ENCODE data around the gene PNPLA3. TPM values are rescaled to one million over a fixed set of nuclear protein-coding genes. Genes with fewer than 3 reads are reported as not detected.

The PNPLA3 gene
- total and polyA plus RNA-seq, 2 experiments from 2014 or later: 2.1 to 2.3 TPM

DNA sequence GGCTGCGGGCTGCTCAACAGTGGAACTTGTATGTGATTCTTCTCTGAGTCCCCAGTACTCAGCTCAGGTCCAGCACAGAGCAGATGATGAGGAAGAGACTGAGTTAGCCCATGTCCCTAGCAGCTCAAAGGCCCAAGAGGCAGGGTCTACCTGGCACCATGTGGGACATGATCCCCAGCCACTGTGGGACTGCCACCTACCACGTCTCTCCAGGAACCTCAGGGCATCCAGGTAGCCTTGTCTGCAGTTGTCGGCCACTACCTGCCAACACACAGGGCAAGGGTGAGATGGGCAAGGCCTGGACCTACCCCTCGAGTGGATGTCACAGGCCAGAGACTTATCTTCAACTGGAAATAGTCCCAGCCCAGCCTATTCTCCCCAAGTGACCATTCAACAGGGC is 36.2 kb upstream of the PNPLA3 start:
- Histone ChIP-seq H3K27me3 (peaks cover 31% of the 10 kb centered on the region), H3K27ac (no peak overlapping the region), H3K4me1 (ENCODE audit: low read depth) (peaks cover 2% of the 10 kb centered on the region), H3K36me3 (no peaks in the 10 kb centered on the region), H3K9me3 (ENCODE audit: low read depth) (no peaks in the 10 kb centered on the region), H3K4me3 (no peak overlapping the region)
- DNase-seq (ENCODE audit: low read depth in 1 of 2, low spot score in 1 of 2): no peak
- TF ChIP-seq, protein P1, sequence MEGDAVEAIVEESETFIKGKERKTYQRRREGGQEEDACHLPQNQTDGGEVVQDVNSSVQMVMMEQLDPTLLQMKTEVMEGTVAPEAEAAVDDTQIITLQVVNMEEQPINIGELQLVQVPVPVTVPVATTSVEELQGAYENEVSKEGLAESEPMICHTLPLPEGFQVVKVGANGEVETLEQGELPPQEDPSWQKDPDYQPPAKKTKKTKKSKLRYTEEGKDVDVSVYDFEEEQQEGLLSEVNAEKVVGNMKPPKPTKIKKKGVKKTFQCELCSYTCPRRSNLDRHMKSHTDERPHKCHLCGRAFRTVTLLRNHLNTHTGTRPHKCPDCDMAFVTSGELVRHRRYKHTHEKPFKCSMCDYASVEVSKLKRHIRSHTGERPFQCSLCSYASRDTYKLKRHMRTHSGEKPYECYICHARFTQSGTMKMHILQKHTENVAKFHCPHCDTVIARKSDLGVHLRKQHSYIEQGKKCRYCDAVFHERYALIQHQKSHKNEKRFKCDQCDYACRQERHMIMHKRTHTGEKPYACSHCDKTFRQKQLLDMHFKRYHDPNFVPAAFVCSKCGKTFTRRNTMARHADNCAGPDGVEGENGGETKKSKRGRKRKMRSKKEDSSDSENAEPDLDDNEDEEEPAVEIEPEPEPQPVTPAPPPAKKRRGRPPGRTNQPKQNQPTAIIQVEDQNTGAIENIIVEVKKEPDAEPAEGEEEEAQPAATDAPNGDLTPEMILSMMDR (IDR thresholded peaks at IDR 0.05; ENCODE audit: low read depth, low read length): no peak

DNA sequence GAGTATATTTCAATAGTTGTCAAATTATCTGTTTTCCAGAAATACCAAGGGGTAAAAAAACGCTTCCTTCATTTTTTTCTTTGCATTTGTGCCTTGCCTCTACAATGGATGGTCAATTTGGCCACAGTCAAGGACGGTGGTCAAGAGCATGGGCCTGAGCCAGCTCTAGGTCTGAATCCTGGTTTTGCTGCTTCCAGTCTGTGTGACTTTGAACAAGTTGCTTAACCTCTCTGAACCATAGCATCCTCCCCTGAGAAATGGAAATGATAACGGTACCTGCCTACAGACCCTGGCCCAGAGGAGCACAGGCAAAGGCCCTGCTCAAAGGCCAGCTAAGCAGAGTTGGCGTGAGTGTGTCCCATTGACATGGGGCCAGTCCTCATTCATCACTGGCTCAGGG is 34.9 kb upstream of the PNPLA3 start:
- TF ChIP-seq, protein P1 (IDR thresholded peaks at IDR 0.05; ENCODE audit: low read depth, low read length): no peak
- no peak for DNase-seq (ENCODE audit: low read depth in 1 of 2, low spot score in 1 of 2)
- Histone ChIP-seq H3K4me3 (no peak overlapping the region), H3K27ac (no peak overlapping the region), H3K9me3 (ENCODE audit: low read depth) (no peaks in the 10 kb centered on the region), H3K27me3 (peaks cover 43% of the 10 kb centered on the region), H3K36me3 (no peaks in the 10 kb centered on the region), H3K4me1 (ENCODE audit: low read depth) (peaks cover 2% of the 10 kb centered on the region)

DNA sequence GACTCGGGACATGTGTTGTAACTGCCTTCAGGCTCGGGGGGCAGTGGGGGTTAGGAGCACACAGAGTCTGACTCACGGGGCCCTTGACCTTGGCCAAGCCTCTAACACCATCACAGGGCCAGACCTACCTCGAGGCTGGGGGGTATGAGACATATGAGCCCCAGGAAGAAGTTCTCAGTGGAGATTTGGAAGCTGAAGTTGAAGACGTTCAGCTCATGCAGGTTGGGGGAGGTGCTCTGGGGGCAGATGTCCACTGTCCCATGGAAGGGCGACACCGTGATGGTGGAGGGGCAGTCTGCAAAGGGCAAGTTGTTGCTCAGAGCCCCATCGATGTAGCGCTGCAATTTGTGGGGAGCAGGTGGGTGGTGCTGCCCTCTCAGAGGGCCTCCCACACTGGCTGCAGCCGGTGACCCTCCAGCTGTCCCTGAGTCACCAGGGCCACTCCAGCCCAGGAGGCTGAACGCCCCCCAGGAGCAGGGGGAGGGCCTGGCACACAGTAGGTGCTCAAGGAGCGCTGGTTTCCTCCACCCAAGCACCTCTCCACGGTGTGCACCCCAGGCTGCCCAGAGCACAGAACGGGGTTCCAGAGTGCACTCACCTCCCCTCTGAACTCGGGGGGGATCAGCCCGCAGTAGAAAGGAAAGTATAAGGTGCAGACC is 34.3 kb upstream of the PNPLA3 start:
- Histone ChIP-seq H3K4me1 (ENCODE audit: low read depth) (peaks cover 2% of the 10 kb centered on the region), H3K4me3 (no peak overlapping the region), H3K27ac (no peak overlapping the region), H3K36me3 (no peaks in the 10 kb centered on the region), H3K9me3 (ENCODE audit: low read depth) (no peaks in the 10 kb centered on the region), H3K27me3 (peaks cover 47% of the 10 kb centered on the region)
- DNase-seq (ENCODE audit: low read depth in 1 of 2, low spot score in 1 of 2): no peak
- TF ChIP-seq, protein P1 (IDR thresholded peaks at IDR 0.05; ENCODE audit: low read depth, low read length): no peak

DNA sequence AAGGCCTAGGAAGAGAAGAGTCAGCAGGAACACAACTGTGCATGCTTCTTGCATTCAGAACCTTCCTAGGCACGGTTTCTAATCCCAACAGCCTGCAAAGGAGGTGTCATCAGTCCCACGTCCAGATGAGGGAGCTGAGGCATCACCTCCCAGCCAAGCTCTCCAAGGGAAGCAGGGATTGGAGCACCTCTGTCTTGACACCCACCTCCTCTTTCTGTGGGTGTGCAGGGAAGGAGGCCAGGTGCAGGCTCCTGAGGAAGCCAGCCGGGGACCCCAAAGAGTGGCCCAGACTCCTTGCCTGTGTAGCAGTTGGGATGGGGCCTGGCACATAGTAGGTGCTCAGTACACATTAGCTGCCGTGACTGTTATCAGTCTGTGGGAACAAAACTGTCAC is 33.7 kb upstream of the PNPLA3 start:
- H3K36me3 ChIP-seq: no peaks in the 10 kb centered on the region
- H3K27me3 ChIP-seq: peaks cover 47% of the 10 kb centered on the region
- peaks cover 2% of the 10 kb centered on the region for H3K4me1 ChIP-seq (ENCODE audit: low read depth)
- H3K9me3 ChIP-seq (ENCODE audit: low read depth): no peaks in the 10 kb centered on the region
- no peak overlapping the region for H3K4me3 ChIP-seq
- TF ChIP-seq, protein P1 (IDR thresholded peaks at IDR 0.05; ENCODE audit: low read depth, low read length): no peak
- H3K27ac ChIP-seq: no peak overlapping the region
- DNase-seq (ENCODE audit: low read depth in 1 of 2, low spot score in 1 of 2): peak in 1 of 2 donors; percentile 10

DNA sequence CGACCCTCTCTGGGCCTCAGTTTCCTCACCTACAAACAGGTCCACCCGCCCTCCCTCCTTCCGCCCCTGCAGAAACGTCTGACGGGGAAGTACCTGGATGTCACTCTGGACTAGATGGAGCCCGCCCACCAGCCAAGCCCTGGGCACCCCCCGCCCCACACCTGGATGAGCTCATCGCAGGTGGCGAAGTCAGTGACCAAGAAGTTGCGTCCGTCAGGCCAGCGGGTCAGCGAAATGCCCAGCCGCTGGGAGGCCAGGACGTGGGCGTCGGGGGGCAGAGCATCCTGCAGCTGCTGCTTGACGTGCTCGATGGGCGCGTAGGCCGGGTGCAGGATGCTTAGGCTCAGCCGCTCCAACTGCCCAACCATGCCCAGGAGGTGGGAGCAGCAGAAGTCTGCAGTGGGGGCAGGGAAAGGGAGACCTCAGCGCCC is 32.7 kb upstream of the PNPLA3 start:
- no peak for DNase-seq (ENCODE audit: low read depth in 1 of 2, low spot score in 1 of 2)
- Histone ChIP-seq H3K9me3 (ENCODE audit: low read depth) (no peaks in the 10 kb centered on the region), H3K36me3 (no peaks in the 10 kb centered on the region), H3K4me1 (ENCODE audit: low read depth) (peaks cover 2% of the 10 kb centered on the region), H3K4me3 (no peak overlapping the region), H3K27me3 (peaks cover 47% of the 10 kb centered on the region), H3K27ac (no peak overlapping the region)
- TF ChIP-seq, protein P1 (IDR thresholded peaks at IDR 0.05; ENCODE audit: low read depth, low read length): no peak
